IPS-18a (cell line): ENCODE data around the gene LRAT.

Experiments used
- H3K27ac ChIP-seq: one replicate; pipeline ENCODE4 v1.5.1; 2013; ENCODE audit warnings: low read length
- H3K27me3 ChIP-seq: one replicate; pipeline ENCODE4 v1.6.1; 2013; ENCODE audit warnings: mild to moderate bottlenecking, low read length; ENCODE audit not compliant: control insufficient read depth, insufficient read depth
- H3K36me3 ChIP-seq: one replicate; pipeline ENCODE4 v1.6.1; 2013; ENCODE audit warnings: low read depth, low read length; ENCODE audit not compliant: control insufficient read depth
- H3K4me1 ChIP-seq: one replicate; pipeline ENCODE4 v1.6.1; 2013; ENCODE audit warnings: low read depth, low read length; ENCODE audit not compliant: control insufficient read depth
- H3K4me3 ChIP-seq: one replicate; pipeline ENCODE4 v1.5.1; 2013; ENCODE audit warnings: low read length
- H3K9ac ChIP-seq: one replicate; pipeline ENCODE4 v1.6.1; 2013; ENCODE audit warnings: mild to moderate bottlenecking, low read length, moderate library complexity
- H3K9me3 ChIP-seq: one replicate; pipeline ENCODE4 v1.6.1; 2013; ENCODE audit warnings: low read depth, low read length; ENCODE audit not compliant: control insufficient read depth

LRAT gene

DNA sequence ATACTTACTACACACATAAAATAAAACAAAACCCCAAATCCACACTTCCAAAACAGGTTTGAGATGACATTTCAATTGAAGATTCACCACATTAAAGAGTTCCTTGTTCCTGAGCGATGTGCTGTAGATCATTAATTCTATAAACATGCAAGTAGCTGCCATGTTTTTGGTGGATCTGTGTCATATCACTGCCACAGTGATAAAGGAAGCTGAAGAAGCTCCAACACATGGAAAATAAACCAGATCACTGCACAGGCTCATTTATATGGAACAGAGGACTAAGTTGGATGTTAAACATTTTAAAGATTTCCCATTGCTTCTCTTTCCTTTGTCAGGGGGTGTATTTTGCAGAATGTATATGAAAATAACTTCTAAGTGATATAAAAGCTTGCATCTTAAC lies 34.5 kb downstream of the LRAT start:
- H3K4me3 ChIP-seq, result no peak overlapping the region

DNA sequence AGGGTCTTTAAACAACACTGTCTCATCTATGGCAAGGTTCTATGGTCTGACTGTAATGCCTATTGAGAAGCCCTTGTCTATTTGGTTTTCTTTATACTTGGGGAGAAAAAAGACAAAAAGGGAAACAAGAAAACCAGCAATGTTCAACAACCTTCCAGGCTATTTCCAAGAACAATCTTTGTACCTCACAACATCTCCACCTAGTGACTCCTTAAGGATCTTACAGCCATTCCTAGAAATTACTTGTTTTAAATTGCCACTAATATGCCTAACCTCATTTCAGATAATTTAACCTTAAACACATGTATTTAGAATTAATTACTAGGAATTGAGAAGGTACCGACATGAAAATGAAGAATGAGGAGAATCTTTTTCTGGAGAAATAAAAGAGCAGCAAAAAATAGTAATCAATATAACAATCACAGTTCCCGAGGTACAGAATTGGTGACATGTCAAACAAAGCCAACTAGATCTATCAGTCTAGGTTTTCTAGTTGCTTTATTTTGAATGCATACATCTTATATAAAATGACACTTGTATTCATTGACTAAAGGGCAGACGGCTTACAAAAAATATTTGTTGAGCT lies 35.7 kb downstream of the LRAT start:
- Histone ChIP-seq H3K36me3 (no peaks in the 10 kb centered on the region), H3K9me3 (no peaks in the 10 kb centered on the region), H3K4me1 (no peaks in the 10 kb centered on the region), H3K27ac (no peak overlapping the region), H3K4me3 (no peak overlapping the region), H3K9ac (no peak overlapping the region), H3K27me3 (no peaks in the 10 kb centered on the region)

More for the DNA sequence above, 34.5 kb downstream of the LRAT start:
- Histone ChIP-seq H3K9me3 (no peaks in the 10 kb centered on the region), H3K27me3 (no peaks in the 10 kb centered on the region), H3K36me3 (no peaks in the 10 kb centered on the region), H3K4me1 (no peaks in the 10 kb centered on the region), H3K9ac (no peak overlapping the region), H3K27ac (no peak overlapping the region)

DNA sequence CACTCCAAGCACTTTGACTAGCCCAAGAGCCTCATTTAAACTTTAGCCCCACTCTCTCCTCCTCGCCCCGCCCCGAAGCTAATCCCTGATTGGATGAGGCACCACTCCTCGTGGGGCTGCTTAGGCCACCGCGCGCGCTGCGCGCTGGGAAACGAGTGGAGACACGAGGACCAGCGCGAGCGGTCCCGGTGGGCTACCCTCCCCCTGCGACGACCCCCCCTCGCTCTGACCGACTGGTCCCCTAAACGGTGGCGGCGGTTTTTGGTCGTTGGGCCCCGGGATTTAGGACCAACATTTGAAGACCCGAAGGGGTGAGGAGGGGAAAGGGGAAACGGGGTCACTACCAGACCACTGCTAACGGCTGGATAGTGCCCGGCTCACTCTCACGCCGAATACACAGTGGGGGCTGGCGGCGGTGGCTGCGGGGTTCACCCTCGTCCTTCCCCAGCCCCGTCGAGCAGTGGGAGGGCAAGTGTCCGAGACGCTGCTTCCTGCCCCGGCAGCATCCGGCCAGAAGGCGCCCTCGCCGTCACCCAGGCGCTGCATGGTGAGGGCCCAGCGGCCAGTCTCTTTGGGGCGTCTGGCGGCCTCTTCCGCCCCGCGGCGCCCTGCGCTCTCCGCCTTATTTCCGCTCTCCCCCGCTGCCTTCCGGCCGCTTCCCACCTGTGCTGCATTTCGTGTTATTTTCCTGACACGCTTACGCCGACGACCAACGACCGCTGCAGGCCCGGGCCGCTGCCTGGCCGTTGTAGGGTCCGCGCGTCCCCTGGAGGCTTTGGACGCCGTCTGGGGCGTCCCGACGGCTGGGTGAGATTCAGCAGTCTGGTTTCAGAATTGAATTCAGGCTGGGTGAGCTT lies 37.6 kb downstream of the LRAT start, which contains the start of gene RBM46:
Gene RBM46, plus strand, starts transcription at position 147 of the 857 bp plus-strand sequence. CDS start 15,481 bp downstream, outside the sequence.
- H3K27ac ChIP-seq, result no peak within 1 kb of the TSS
- H3K36me3 ChIP-seq, result no peaks in the 10 kb centered on the region
- H3K9ac ChIP-seq, result no peak within 1 kb of the TSS
- no peaks in the 10 kb centered on the region for H3K9me3 ChIP-seq
- H3K4me1 ChIP-seq, result no peaks in the 10 kb centered on the region
- H3K27me3 ChIP-seq, result no peaks in the 10 kb centered on the region
- no peak within 1 kb of the TSS for H3K4me3 ChIP-seq

DNA sequence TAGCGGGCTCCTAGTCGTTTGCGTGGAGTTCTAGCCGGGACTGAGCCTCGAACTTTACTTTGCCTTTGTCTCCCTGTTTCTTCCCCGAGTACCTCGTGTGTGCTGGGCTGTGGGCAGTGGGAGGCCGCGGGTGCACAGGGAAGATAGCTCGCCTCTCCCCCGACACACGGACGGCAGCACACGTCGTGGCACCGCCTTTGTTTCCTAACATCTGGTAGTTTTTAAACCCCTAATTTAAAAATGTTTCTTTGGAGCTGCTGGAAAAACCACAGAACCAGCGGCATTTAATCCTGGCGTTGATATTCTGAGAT lies 38.1 kb downstream of the LRAT start:
- H3K9me3 ChIP-seq, result no peaks in the 10 kb centered on the region
- H3K27me3 ChIP-seq, result no peaks in the 10 kb centered on the region
- H3K4me1 ChIP-seq, result no peaks in the 10 kb centered on the region
- H3K36me3 ChIP-seq, result no peaks in the 10 kb centered on the region
- no peak overlapping the region for H3K9ac ChIP-seq
- no peak overlapping the region for H3K4me3 ChIP-seq
- H3K27ac ChIP-seq, result no peak overlapping the region
